Gastroesophageal sphincter (tissue), 3 donors: ENCODE results near the gene CDCA7L.

Experiments used
- EP300 ChIP-seq: sonication (generic); formaldehyde crosslinking; IDR thresholded peaks from one replicate; pipeline ENCODE4 v1.6.1; 2017; ENCODE audit warnings: antibody characterized with exemption, mild to moderate bottlenecking
- POLR2A ChIP-seq, 2 donors: fragments of 450-650 bp; IDR thresholded peaks; one replicate each; pipeline ENCODE4 v1.6.1; 2017; ENCODE audit warnings: antibody characterized with exemption in 2 of 2, mild to moderate bottlenecking in 2 of 2, moderate library complexity in 1 of 2
- POLR2AphosphoS5 ChIP-seq: sonication (generic); formaldehyde crosslinking; IDR thresholded peaks from one replicate; pipeline ENCODE4 v1.6.1; 2017; ENCODE audit warnings: antibody characterized with exemption
- TF ChIP-seq, protein P1 (sequence below), 4 experiments: fragments of 200-600 bp in 2 of 4; fragments of 450-650 bp in 2 of 4; sonication (generic) in 1 of 4; IDR thresholded peaks; one replicate each; pipeline ENCODE4 v1.5.1; 2017 to 2019; ENCODE audit warnings: antibody characterized with exemption in 4 of 4, mild to moderate bottlenecking in 2 of 4, moderate library complexity in 2 of 4

DNA sequence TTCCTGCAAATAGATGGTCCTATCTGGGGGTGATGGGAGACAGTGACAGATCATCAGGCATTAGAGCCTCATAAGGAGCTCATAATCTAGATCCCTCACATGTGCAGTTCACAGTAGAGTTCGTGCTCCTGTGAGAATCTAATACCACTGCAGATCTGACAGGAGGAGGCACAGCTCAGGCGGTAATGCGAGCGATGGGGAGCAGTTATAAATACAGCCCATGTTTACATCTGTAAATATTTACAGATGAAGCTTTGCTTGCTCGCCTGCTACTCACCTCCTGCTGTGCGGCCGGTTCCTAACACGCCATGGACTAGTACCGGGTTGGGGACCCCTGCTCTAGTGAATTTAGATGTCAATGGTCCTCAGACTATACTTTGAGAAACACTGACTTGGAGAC is 17.0 kb upstream of the CDCA7L start:
- TF ChIP-seq POLR2AphosphoS5 (no peak), EP300 (no peak), POLR2A (IDR thresholded peaks at IDR 0.05) (no peak)
- TF ChIP-seq, protein P1, sequence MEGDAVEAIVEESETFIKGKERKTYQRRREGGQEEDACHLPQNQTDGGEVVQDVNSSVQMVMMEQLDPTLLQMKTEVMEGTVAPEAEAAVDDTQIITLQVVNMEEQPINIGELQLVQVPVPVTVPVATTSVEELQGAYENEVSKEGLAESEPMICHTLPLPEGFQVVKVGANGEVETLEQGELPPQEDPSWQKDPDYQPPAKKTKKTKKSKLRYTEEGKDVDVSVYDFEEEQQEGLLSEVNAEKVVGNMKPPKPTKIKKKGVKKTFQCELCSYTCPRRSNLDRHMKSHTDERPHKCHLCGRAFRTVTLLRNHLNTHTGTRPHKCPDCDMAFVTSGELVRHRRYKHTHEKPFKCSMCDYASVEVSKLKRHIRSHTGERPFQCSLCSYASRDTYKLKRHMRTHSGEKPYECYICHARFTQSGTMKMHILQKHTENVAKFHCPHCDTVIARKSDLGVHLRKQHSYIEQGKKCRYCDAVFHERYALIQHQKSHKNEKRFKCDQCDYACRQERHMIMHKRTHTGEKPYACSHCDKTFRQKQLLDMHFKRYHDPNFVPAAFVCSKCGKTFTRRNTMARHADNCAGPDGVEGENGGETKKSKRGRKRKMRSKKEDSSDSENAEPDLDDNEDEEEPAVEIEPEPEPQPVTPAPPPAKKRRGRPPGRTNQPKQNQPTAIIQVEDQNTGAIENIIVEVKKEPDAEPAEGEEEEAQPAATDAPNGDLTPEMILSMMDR (IDR thresholded peaks at IDR 0.05): no peak
